Mesothelial cell of epicardium (in vitro differentiated cells): ENCODE results near the gene ERICH6B. TPM values are rescaled to one million over a fixed set of nuclear protein-coding genes. Genes with fewer than 3 reads are reported as not detected.

Experiments used
- DNase-seq, 2 experiments: peaks; one replicate each; pipeline ENCODE4 v3.0.0; 2021; ENCODE audit warnings: low spot score in 2 of 2; ENCODE audit not compliant: unreplicated experiment in 2 of 2
- H3K27ac Mint-ChIP-seq: 2 replicates; pipeline ENCODE4 v1.8.0; 2021; ENCODE audit warnings: mixed read lengths
- H3K27me3 Mint-ChIP-seq: 2 replicates; pipeline ENCODE4 v1.8.0; 2021; ENCODE audit warnings: low read depth, mixed read lengths
- H3K36me3 Mint-ChIP-seq: 2 replicates; pipeline ENCODE4 v1.8.0; 2021; ENCODE audit warnings: mixed read lengths
- H3K4me1 Mint-ChIP-seq: 2 replicates; pipeline ENCODE4 v1.8.0; 2021; ENCODE audit warnings: mixed read lengths
- H3K4me3 Mint-ChIP-seq: 2 replicates; pipeline ENCODE4 v1.8.0; 2021; ENCODE audit warnings: mild to moderate bottlenecking, moderate library complexity, mixed read lengths
- H3K9me3 Mint-ChIP-seq: 2 replicates; pipeline ENCODE4 v1.8.0; 2021; ENCODE audit warnings: mixed read lengths
- CTCF ChIP-seq: fragments of 200-600 bp; sonication (generic); IDR thresholded peaks from one replicate; pipeline ENCODE4 v1.5.0; 2021; ENCODE audit warnings: antibody characterized with exemption; ENCODE audit not compliant: unreplicated experiment
- total RNA-seq: library from RNA; stranded (reverse); gene quantifications from 3 replicates; pipeline ENCODE4 v1.2.1, GENCODE V29; 2021

The ERICH6B gene
- total RNA-seq, 1 donor from 2014 or later = not detected

- Mint-ChIP-seq H3K9me3 (no peaks in the 10 kb centered on the region), H3K36me3 (no peaks in the 10 kb centered on the region), H3K4me3 (no peak overlapping the region), H3K27me3 (peaks cover 29% of the 10 kb centered on the region), H3K4me1 (no peaks in the 10 kb centered on the region), H3K27ac (no peak overlapping the region)
- no peak for DNase-seq
- TF ChIP-seq CTCF = no peak
These were observed 30.7 kb downstream of the ERICH6B start for GRCh38 chr13:45584816-45585215.

GRCh38 chr13:45582408-45583076, 33.0 kb downstream of the ERICH6B start:
- Mint-ChIP-seq H3K9me3 (no peaks in the 10 kb centered on the region), H3K4me3 (no peak overlapping the region), H3K4me1 (no peaks in the 10 kb centered on the region), H3K27ac (no peak overlapping the region), H3K36me3 (no peaks in the 10 kb centered on the region), H3K27me3 (peaks cover 51% of the 10 kb centered on the region)
- DNase-seq = no peak
- TF ChIP-seq CTCF = no peak

GRCh38 chr13:45576466-45576865, 39.1 kb downstream of the ERICH6B start:
- peaks cover 68% of the 10 kb centered on the region for H3K27me3 Mint-ChIP-seq

GRCh38 chr13:45575830-45576180, 39.7 kb downstream of the ERICH6B start:
- Mint-ChIP-seq H3K9me3 (no peaks in the 10 kb centered on the region), H3K4me3 (no peak overlapping the region), H3K36me3 (no peaks in the 10 kb centered on the region), H3K27ac (no peak overlapping the region), H3K4me1 (no peaks in the 10 kb centered on the region), H3K27me3 (peaks cover 72% of the 10 kb centered on the region)
- no peak for TF ChIP-seq CTCF
- no peak for DNase-seq

More at GRCh38 chr13:45576466-45576865, 39.1 kb downstream of the ERICH6B start:
- Mint-ChIP-seq H3K4me3 (no peak overlapping the region), H3K36me3 (no peaks in the 10 kb centered on the region), H3K9me3 (no peaks in the 10 kb centered on the region), H3K27ac (no peak overlapping the region), H3K4me1 (no peaks in the 10 kb centered on the region)
- DNase-seq = no peak
- no peak for TF ChIP-seq CTCF

- Mint-ChIP-seq H3K9me3 (no peaks in the 10 kb centered on the region), H3K4me1 (no peaks in the 10 kb centered on the region), H3K36me3 (no peaks in the 10 kb centered on the region), H3K27ac (no peak overlapping the region), H3K4me3 (no peak overlapping the region), H3K27me3 (peaks cover 75% of the 10 kb centered on the region)
- no peak for DNase-seq
- no peak for TF ChIP-seq CTCF
These were observed 40.3 kb downstream of the ERICH6B start for GRCh38 chr13:45575146-45575829.
